ENCODE data around the gene PRKD1. TPM values are rescaled to one million over a fixed set of nuclear protein-coding genes. Genes with fewer than 3 reads are reported as not detected.

PRKD1 gene
- total RNA-seq, 1 donor from 2014 or later, result 33.7 TPM

- DNase-seq (ENCODE audit: low spot score), result no peak
These were observed 88.9 kb downstream of the PRKD1 start for GRCh38 chr14:29838752-29839151.

- no peak for DNase-seq (ENCODE audit: low spot score)
These were observed 91.3 kb downstream of the PRKD1 start for GRCh38 chr14:29836395-29836794.

GRCh38 chr14:29832042-29832441, 95.6 kb downstream of the PRKD1 start:
- no peak for DNase-seq (ENCODE audit: low spot score)

GRCh38 chr14:29829851-29830250, 97.8 kb downstream of the PRKD1 start:
- DNase-seq (ENCODE audit: low spot score), result no peak

GRCh38 chr14:29823816-29824215, 103.8 kb downstream of the PRKD1 start:
- no peak for DNase-seq (ENCODE audit: low spot score)

GRCh38 chr14:29822430-29822709, 105.3 kb downstream of the PRKD1 start:
- DNase-seq (ENCODE audit: low spot score), result no peak

- no peak for DNase-seq (ENCODE audit: low spot score)
These were observed 105.8 kb downstream of the PRKD1 start for GRCh38 chr14:29821661-29822429.

GRCh38 chr14:29821242-29821641, 106.4 kb downstream of the PRKD1 start:
- DNase-seq (ENCODE audit: low spot score), result no peak

- no peak for DNase-seq (ENCODE audit: low spot score)
These were observed 106.9 kb downstream of the PRKD1 start for GRCh38 chr14:29820785-29821184.

- DNase-seq (ENCODE audit: low spot score), result no peak
These were observed 109.8 kb downstream of the PRKD1 start for GRCh38 chr14:29817767-29818405.

- DNase-seq (ENCODE audit: low spot score), result no peak
These were observed 112.5 kb downstream of the PRKD1 start for GRCh38 chr14:29815016-29815674.

GRCh38 chr14:29814156-29815015, 113.3 kb downstream of the PRKD1 start:
- peak; percentile 50 for DNase-seq (ENCODE audit: low spot score)

GRCh38 chr14:29810682-29811081, 117.0 kb downstream of the PRKD1 start:
- DNase-seq (ENCODE audit: low spot score), result no peak

GRCh38 chr14:29810064-29810463, 117.6 kb downstream of the PRKD1 start:
- no peak for DNase-seq (ENCODE audit: low spot score)

- no peak for DNase-seq (ENCODE audit: low spot score)
These were observed 121.5 kb downstream of the PRKD1 start for GRCh38 chr14:29806124-29806517.

GRCh38 chr14:29805415-29806123, 122.1 kb downstream of the PRKD1 start:
- DNase-seq (ENCODE audit: low spot score), result peak; percentile 58

GRCh38 chr14:29804481-29805266, 123.0 kb downstream of the PRKD1 start:
- DNase-seq (ENCODE audit: low spot score), result no peak

GRCh38 chr14:29803045-29803444, 124.6 kb downstream of the PRKD1 start:
- DNase-seq (ENCODE audit: low spot score), result no peak

- no peak for DNase-seq (ENCODE audit: low spot score)
These were observed 125.4 kb downstream of the PRKD1 start for GRCh38 chr14:29802211-29802610.

- DNase-seq (ENCODE audit: low spot score), result no peak
These were observed 126.7 kb downstream of the PRKD1 start for GRCh38 chr14:29800961-29801360.

All from umbilical cord (tissue), 2 donors.